ENCODE data around the gene KLHL3.

DNA sequence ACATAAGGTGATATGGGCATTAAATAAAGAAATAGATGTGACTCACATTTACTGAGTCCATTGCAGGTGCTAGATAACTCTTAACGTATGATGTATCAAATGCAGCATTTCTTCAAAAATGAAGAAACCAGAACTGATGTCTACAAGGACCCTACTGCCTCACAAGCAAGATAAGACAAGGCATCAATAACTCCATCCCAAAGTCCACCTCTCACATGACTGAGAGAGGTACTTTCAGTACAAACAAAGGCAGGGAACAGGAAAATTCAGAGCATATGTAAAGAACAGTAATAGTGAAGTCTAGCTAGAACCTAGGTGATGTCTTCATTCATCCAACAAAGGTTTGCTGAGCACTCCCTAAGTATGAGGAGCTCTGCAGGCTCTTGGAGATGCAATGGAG, 54.7 kb downstream of the KLHL3 start:
- TF ChIP-seq, protein P1, sequence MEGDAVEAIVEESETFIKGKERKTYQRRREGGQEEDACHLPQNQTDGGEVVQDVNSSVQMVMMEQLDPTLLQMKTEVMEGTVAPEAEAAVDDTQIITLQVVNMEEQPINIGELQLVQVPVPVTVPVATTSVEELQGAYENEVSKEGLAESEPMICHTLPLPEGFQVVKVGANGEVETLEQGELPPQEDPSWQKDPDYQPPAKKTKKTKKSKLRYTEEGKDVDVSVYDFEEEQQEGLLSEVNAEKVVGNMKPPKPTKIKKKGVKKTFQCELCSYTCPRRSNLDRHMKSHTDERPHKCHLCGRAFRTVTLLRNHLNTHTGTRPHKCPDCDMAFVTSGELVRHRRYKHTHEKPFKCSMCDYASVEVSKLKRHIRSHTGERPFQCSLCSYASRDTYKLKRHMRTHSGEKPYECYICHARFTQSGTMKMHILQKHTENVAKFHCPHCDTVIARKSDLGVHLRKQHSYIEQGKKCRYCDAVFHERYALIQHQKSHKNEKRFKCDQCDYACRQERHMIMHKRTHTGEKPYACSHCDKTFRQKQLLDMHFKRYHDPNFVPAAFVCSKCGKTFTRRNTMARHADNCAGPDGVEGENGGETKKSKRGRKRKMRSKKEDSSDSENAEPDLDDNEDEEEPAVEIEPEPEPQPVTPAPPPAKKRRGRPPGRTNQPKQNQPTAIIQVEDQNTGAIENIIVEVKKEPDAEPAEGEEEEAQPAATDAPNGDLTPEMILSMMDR (conservative IDR thresholded peaks at IDR 0.05; ENCODE audit: low read depth, low read length): no peak
- TF ChIP-seq EZH2 (IDR thresholded peaks at IDR 0.05; ENCODE audit: low read length, unreplicated experiment) (no peak), EZH2phosphoT487 (IDR thresholded peaks at IDR 0.05; ENCODE audit: borderline replicate concordance, low read length) (no peak)

Data from PC-3 (cell line).